Measurements from ENCODE around the gene ARSG.

ARSG gene

GRCh38 chr17:68451670-68452354 is 160.5 kb downstream of the ARSG start:
- DNase-seq (ENCODE audit: low read depth in 2 of 2): no peak

- no peak for DNase-seq (ENCODE audit: low read depth in 2 of 2)
Measured at GRCh38 chr17:68452724-68453290, 161.5 kb downstream of the ARSG start.

- no peak for DNase-seq (ENCODE audit: low read depth in 2 of 2)
Measured at GRCh38 chr17:68453991-68454665, 162.8 kb downstream of the ARSG start.

GRCh38 chr17:68455901-68456338 is 164.6 kb downstream of the ARSG start:
- no peak for DNase-seq (ENCODE audit: low read depth in 2 of 2)

GRCh38 chr17:68456339-68457167 is 165.3 kb downstream of the ARSG start:
- no peak for DNase-seq (ENCODE audit: low read depth in 2 of 2)

GRCh38 chr17:68457168-68457538 is 165.9 kb downstream of the ARSG start, which contains the start of gene WIPI1:
WIPI1 (minus strand) TSS chr17:68457496; CDS start chr17:68457421, 75 bp downstream.
- no peak for DNase-seq (ENCODE audit: low read depth in 2 of 2)

- DNase-seq (ENCODE audit: low read depth in 2 of 2): peak; percentile 95 to 97
Measured at GRCh38 chr17:68457539-68458259, 166.4 kb downstream of the ARSG start.

- DNase-seq (ENCODE audit: low read depth in 2 of 2): no peak
Measured at GRCh38 chr17:68458260-68459036, 167.2 kb downstream of the ARSG start.

- no peak for DNase-seq (ENCODE audit: low read depth in 2 of 2)
Measured at GRCh38 chr17:68459037-68459639, 167.8 kb downstream of the ARSG start.

GRCh38 chr17:68460146-68460545 is 168.9 kb downstream of the ARSG start:
- DNase-seq (ENCODE audit: low read depth in 2 of 2): no peak

- DNase-seq (ENCODE audit: low read depth in 2 of 2): no peak
Measured at GRCh38 chr17:68460715-68461114, 169.4 kb downstream of the ARSG start.

- DNase-seq (ENCODE audit: low read depth in 2 of 2): no peak
Measured at GRCh38 chr17:68461122-68461539, 169.8 kb downstream of the ARSG start.

GRCh38 chr17:68461589-68461988 is 170.3 kb downstream of the ARSG start:
- no peak for DNase-seq (ENCODE audit: low read depth in 2 of 2)

GRCh38 chr17:68462381-68463210 is 171.3 kb downstream of the ARSG start:
- DNase-seq (ENCODE audit: low read depth in 2 of 2): peak; percentile 24 to 46

GRCh38 chr17:68463211-68464019 is 172.1 kb downstream of the ARSG start:
- no peak for DNase-seq (ENCODE audit: low read depth in 2 of 2)

- DNase-seq (ENCODE audit: low read depth in 2 of 2): no peak
Measured at GRCh38 chr17:68468334-68468733, 177.0 kb downstream of the ARSG start.

- no peak for DNase-seq (ENCODE audit: low read depth in 2 of 2)
Measured at GRCh38 chr17:68468788-68469187, 177.5 kb downstream of the ARSG start.

All from stimulated activated CD8-positive, alpha-beta memory T cell treated with anti-CD3 and anti-CD28 coated beads, Interleukin-15, amount 100 ng/mL, for 4 hours (primary cell).